Muscle of arm (tissue), 14 donors: ENCODE results near the gene CENPL. TPM values are rescaled to one million over a fixed set of nuclear protein-coding genes. Genes with fewer than 3 reads are reported as not detected.
A peak's percentile ranks its signal among the peaks of the same experiment; 100 is the strongest.
"Not testable (repeated sequence)": the region's sequence is repeated elsewhere in the genome, so short reads cannot be mapped to it uniquely, and the experiment has no call there.

Experiments
- DNase-seq: peaks from one replicate; pipeline ENCODE4 v3.0.0-alpha.2; 2013
- long read RNA-seq, 11 donors: transcript quantifications; one replicate each; lab custom pipeline, GENCODE V29; 2026
- polyA plus RNA-seq, 12 donors: library from polyadenylated mRNA; unstranded; fragments of 120-200 nt; gene quantifications; one replicate each; pipeline ENCODE4 v1.2.1, GENCODE V29; 2013; ENCODE audit not compliant: insufficient read length in 12 of 12

CENPL gene
- 10 to 100 TPM in 6 of 12 donors, 1 to 10 TPM in 5, not detected in 1; 7.4 to 12.5 (median 10.1) TPM for polyA plus RNA-seq
- long read RNA-seq, donor 1: 0 reads
- long read RNA-seq, donor 2, partial matches to known transcripts: 0 of 2 reads
- long read RNA-seq, donor 2, other reads (novel, unspliced or antisense): 0 of 2 reads
- long read RNA-seq, donor 3, partial matches to known transcripts: 0 of 1 reads
- long read RNA-seq, donor 3, other reads (novel, unspliced or antisense): 0 of 1 reads
- long read RNA-seq, donor 4, partial matches to known transcripts: 0 of 1 reads
- long read RNA-seq, donor 4, other reads (novel, unspliced or antisense): 0 of 1 reads
- long read RNA-seq, donor 5, partial matches to known transcripts: 0 of 3 reads
- long read RNA-seq, donor 5, other reads (novel, unspliced or antisense): 0 of 3 reads
- long read RNA-seq, donor 6, partial matches to known transcripts: 0 of 1 reads
- long read RNA-seq, donor 6, other reads (novel, unspliced or antisense): 0 of 1 reads
- long read RNA-seq, donor 7: 0 reads
- long read RNA-seq, donor 8, partial matches to known transcripts: 20 of 21 reads
- long read RNA-seq, donor 8, other reads (novel, unspliced or antisense): 0 of 21 reads
- long read RNA-seq, donor 9, partial matches to known transcripts: 0 of 3 reads
- long read RNA-seq, donor 9, other reads (novel, unspliced or antisense): 0 of 3 reads
- long read RNA-seq, donor 10: 0 reads
- long read RNA-seq, donor 11, partial matches to known transcripts: 0 of 2 reads
- long read RNA-seq, donor 11, other reads (novel, unspliced or antisense): 0 of 2 reads

GRCh38 chr1:173824315-173825081 lies at the start of gene CENPL, which contains the start of gene DARS2:
TSS of gene CENPL (minus strand) at chr1:173824883. CDS start at chr1:173811299, 13,584 bp downstream.
TSS of gene DARS2 (plus strand) at chr1:173824673. CDS start at chr1:173825230, 557 bp downstream.
- DNase-seq: peak; percentile 99

GRCh38 chr1:173871500-173871899 lies 46.8 kb upstream of the CENPL start:
- no peak for DNase-seq

- no peak for DNase-seq
These were observed 46.4 kb upstream of the CENPL start for GRCh38 chr1:173871091-173871490.

- no peak for DNase-seq
These were observed 45.8 kb upstream of the CENPL start for GRCh38 chr1:173870252-173871075.

GRCh38 chr1:173869021-173869359 lies 44.3 kb upstream of the CENPL start:
- DNase-seq: no peak

- DNase-seq: no peak
These were observed 43.8 kb upstream of the CENPL start, which contains the start of gene ZBTB37 for GRCh38 chr1:173868266-173869020. TSS of gene ZBTB37 (plus strand) at chr1:173868380. CDS start at chr1:173870226, 1,846 bp downstream.

GRCh38 chr1:173867753-173868265 lies 43.1 kb upstream of the CENPL start, which contains the start of gene GAS5:
TSS of gene GAS5 (minus strand) at chr1:173867989.
- DNase-seq: peak; percentile 100

GRCh38 chr1:173867141-173867752 lies 42.6 kb upstream of the CENPL start:
- no peak for DNase-seq

GRCh38 chr1:173866413-173867115 lies 41.9 kb upstream of the CENPL start:
- DNase-seq: no peak

- no peak for DNase-seq
These were observed 40.9 kb upstream of the CENPL start for GRCh38 chr1:173865468-173866164.

GRCh38 chr1:173864179-173864867 lies 39.6 kb upstream of the CENPL start:
- DNase-seq: no peak

- DNase-seq: no peak
These were observed 38.8 kb upstream of the CENPL start for GRCh38 chr1:173863224-173864161.

GRCh38 chr1:173862769-173863223 lies 38.1 kb upstream of the CENPL start:
- no peak for DNase-seq

GRCh38 chr1:173862146-173862768 lies 37.6 kb upstream of the CENPL start:
- DNase-seq: not testable (repeated sequence)

- no peak for DNase-seq
These were observed 37.1 kb upstream of the CENPL start for GRCh38 chr1:173861731-173862145.

- no peak for DNase-seq
These were observed 35.4 kb upstream of the CENPL start for GRCh38 chr1:173860065-173860464.
